ENCODE data around the gene OSBPL3.

Gene OSBPL3

DNA sequence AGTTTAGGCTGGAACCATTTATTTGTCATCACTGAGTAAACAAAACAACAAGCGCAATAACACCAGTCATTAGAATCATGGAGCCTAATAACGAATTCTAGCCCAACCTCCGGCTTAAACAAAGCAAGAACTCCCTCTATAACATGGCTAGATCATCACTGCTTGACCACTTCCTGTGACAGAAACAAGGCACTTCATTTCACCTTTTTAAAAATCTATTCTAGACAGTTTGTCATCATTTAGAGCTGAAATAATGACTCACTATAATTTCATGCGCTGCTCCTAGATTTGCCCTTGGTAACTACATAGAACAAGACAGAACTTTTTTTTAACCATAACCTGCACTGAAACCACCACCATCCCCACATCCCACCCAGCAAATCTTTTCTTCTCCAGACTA lies 81.3 kb downstream of the OSBPL3 start:
- H3K9me3 ChIP-seq (ENCODE audit: control insufficient read depth, low read length): no peaks in the 10 kb centered on the region

DNA sequence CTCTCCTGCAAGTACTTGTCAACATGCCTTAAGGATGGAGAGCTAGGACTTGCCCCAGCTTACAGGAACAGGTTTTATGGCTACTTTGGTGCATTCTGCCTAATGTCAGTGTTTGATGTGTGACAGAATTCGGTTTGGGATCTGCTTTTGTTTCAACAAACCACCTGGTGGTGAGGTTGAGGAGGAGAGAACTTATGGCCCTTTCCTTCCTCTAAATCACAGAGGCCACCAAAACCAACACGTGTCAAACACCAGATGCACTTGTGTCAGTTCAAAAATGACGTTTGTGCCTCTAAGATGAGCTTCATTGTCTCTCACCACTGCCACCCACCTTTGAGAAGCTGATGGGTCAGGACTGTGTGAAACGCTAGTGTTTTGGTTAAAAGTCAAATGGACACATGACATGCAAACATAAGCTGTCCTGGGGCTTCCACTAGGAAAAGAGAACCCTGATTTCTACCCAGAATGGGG lies 83.9 kb downstream of the OSBPL3 start:
- Histone ChIP-seq H3K9me3 (ENCODE audit: control insufficient read depth, low read length) (no peaks in the 10 kb centered on the region), H3K36me3 (ENCODE audit: control insufficient read depth, insufficient read depth, low read length) (no peaks in the 10 kb centered on the region), H3K9ac (ENCODE audit: low read length) (no peak overlapping the region), H3K4me3 (ENCODE audit: low read length) (no peak overlapping the region), H3K27me3 (ENCODE audit: control insufficient read depth, insufficient read depth, low read length) (no peaks in the 10 kb centered on the region), H3K4me1 (ENCODE audit: control insufficient read depth, insufficient read depth, low read length) (no peaks in the 10 kb centered on the region)

More for the DNA sequence above, 81.3 kb downstream of the OSBPL3 start:
- Histone ChIP-seq H3K36me3 (ENCODE audit: control insufficient read depth, insufficient read depth, low read length) (no peaks in the 10 kb centered on the region), H3K9ac (ENCODE audit: low read length) (no peak overlapping the region), H3K4me3 (ENCODE audit: low read length) (no peak overlapping the region), H3K4me1 (ENCODE audit: control insufficient read depth, insufficient read depth, low read length) (no peaks in the 10 kb centered on the region), H3K27me3 (ENCODE audit: control insufficient read depth, insufficient read depth, low read length) (no peaks in the 10 kb centered on the region)

- H3K36me3 ChIP-seq (ENCODE audit: control insufficient read depth, insufficient read depth, low read length): no peaks in the 10 kb centered on the region
- no peak overlapping the region for H3K9ac ChIP-seq (ENCODE audit: low read length)
- H3K4me3 ChIP-seq (ENCODE audit: low read length): no peak overlapping the region
- no peaks in the 10 kb centered on the region for H3K9me3 ChIP-seq (ENCODE audit: control insufficient read depth, low read length)
- H3K4me1 ChIP-seq (ENCODE audit: control insufficient read depth, insufficient read depth, low read length): no peaks in the 10 kb centered on the region
- H3K27me3 ChIP-seq (ENCODE audit: control insufficient read depth, insufficient read depth, low read length): no peaks in the 10 kb centered on the region
Measured at GRCh38 chr7:24894429-24895221, 85.4 kb downstream of the OSBPL3 start.

- no peaks in the 10 kb centered on the region for H3K36me3 ChIP-seq (ENCODE audit: control insufficient read depth, insufficient read depth, low read length)
- no peak overlapping the region for H3K4me3 ChIP-seq (ENCODE audit: low read length)
- H3K9ac ChIP-seq (ENCODE audit: low read length): no peak overlapping the region
- H3K27me3 ChIP-seq (ENCODE audit: control insufficient read depth, insufficient read depth, low read length): no peaks in the 10 kb centered on the region
- no peaks in the 10 kb centered on the region for H3K4me1 ChIP-seq (ENCODE audit: control insufficient read depth, insufficient read depth, low read length)
- no peaks in the 10 kb centered on the region for H3K9me3 ChIP-seq (ENCODE audit: control insufficient read depth, low read length)
Measured at GRCh38 chr7:24891311-24891735, 88.7 kb downstream of the OSBPL3 start.

DNA sequence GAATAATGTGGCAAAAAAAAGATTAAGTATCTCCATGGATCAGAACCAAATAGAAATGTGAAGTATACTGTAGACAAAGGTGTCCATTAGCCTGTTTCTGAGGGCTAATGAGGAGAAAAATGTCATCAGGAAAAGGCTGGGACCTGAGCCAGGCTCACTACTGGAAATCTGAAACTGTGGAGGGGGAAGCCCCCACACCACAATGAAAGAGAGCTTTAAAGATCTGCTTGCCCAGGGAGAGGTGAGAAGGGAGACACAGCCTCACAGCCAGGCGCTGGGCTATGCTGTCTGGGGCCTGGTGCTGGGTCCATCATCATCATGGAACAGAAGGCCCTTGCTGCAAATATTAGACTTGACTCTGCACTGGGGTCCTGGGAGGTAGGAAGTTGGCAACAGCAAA lies 90.4 kb downstream of the OSBPL3 start:
- no peaks in the 10 kb centered on the region for H3K36me3 ChIP-seq (ENCODE audit: control insufficient read depth, insufficient read depth, low read length)
- no peak overlapping the region for H3K4me3 ChIP-seq (ENCODE audit: low read length)
- no peaks in the 10 kb centered on the region for H3K9me3 ChIP-seq (ENCODE audit: control insufficient read depth, low read length)
- H3K4me1 ChIP-seq (ENCODE audit: control insufficient read depth, insufficient read depth, low read length): no peaks in the 10 kb centered on the region
- H3K27me3 ChIP-seq (ENCODE audit: control insufficient read depth, insufficient read depth, low read length): no peaks in the 10 kb centered on the region
- no peak overlapping the region for H3K9ac ChIP-seq (ENCODE audit: low read length)

- H3K9ac ChIP-seq (ENCODE audit: low read length): no peak overlapping the region
- no peaks in the 10 kb centered on the region for H3K9me3 ChIP-seq (ENCODE audit: control insufficient read depth, low read length)
- no peaks in the 10 kb centered on the region for H3K36me3 ChIP-seq (ENCODE audit: control insufficient read depth, insufficient read depth, low read length)
- no peaks in the 10 kb centered on the region for H3K27me3 ChIP-seq (ENCODE audit: control insufficient read depth, insufficient read depth, low read length)
- no peaks in the 10 kb centered on the region for H3K4me1 ChIP-seq (ENCODE audit: control insufficient read depth, insufficient read depth, low read length)
- H3K4me3 ChIP-seq (ENCODE audit: low read length): no peak overlapping the region
Measured at GRCh38 chr7:24888653-24889052, 91.3 kb downstream of the OSBPL3 start.

- H3K9ac ChIP-seq (ENCODE audit: low read length): no peak overlapping the region
- H3K36me3 ChIP-seq (ENCODE audit: control insufficient read depth, insufficient read depth, low read length): no peaks in the 10 kb centered on the region
- H3K4me1 ChIP-seq (ENCODE audit: control insufficient read depth, insufficient read depth, low read length): no peaks in the 10 kb centered on the region
- H3K9me3 ChIP-seq (ENCODE audit: control insufficient read depth, low read length): no peaks in the 10 kb centered on the region
- H3K27me3 ChIP-seq (ENCODE audit: control insufficient read depth, insufficient read depth, low read length): no peaks in the 10 kb centered on the region
- no peak overlapping the region for H3K4me3 ChIP-seq (ENCODE audit: low read length)
Measured at GRCh38 chr7:24885716-24886115, 94.3 kb downstream of the OSBPL3 start.

DNA sequence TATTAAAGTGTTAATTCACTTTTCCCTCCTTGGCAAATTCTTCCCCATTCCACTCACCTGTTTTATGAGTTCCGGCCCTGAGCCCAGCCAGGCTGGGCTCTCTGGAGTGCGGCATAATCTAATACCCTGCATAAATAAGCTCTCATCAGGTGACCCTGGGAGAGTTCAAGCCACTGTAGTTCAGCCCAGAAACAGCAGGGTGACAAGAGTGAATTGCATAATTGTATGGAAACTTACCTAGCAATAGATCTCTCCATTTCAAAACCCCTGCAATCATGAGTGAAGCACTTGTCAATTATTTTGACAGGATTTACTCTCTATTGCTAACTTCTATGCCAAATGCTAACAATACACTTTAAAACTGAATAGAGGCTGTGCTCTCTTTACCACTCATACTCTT lies 94.7 kb downstream of the OSBPL3 start:
- no peaks in the 10 kb centered on the region for H3K9me3 ChIP-seq (ENCODE audit: control insufficient read depth, low read length)
- H3K27me3 ChIP-seq (ENCODE audit: control insufficient read depth, insufficient read depth, low read length): no peaks in the 10 kb centered on the region
- H3K4me3 ChIP-seq (ENCODE audit: low read length): no peak overlapping the region
- no peaks in the 10 kb centered on the region for H3K36me3 ChIP-seq (ENCODE audit: control insufficient read depth, insufficient read depth, low read length)
- H3K4me1 ChIP-seq (ENCODE audit: control insufficient read depth, insufficient read depth, low read length): no peaks in the 10 kb centered on the region
- no peak overlapping the region for H3K9ac ChIP-seq (ENCODE audit: low read length)

GRCh38 chr7:24884401-24884800 lies 95.6 kb downstream of the OSBPL3 start:
- H3K9me3 ChIP-seq (ENCODE audit: control insufficient read depth, low read length): no peaks in the 10 kb centered on the region
- no peak overlapping the region for H3K4me3 ChIP-seq (ENCODE audit: low read length)
- H3K4me1 ChIP-seq (ENCODE audit: control insufficient read depth, insufficient read depth, low read length): no peaks in the 10 kb centered on the region
- no peaks in the 10 kb centered on the region for H3K36me3 ChIP-seq (ENCODE audit: control insufficient read depth, insufficient read depth, low read length)
- H3K9ac ChIP-seq (ENCODE audit: low read length): no peak overlapping the region
- no peaks in the 10 kb centered on the region for H3K27me3 ChIP-seq (ENCODE audit: control insufficient read depth, insufficient read depth, low read length)

- Histone ChIP-seq H3K9me3 (ENCODE audit: control insufficient read depth, low read length) (no peaks in the 10 kb centered on the region), H3K27me3 (ENCODE audit: control insufficient read depth, insufficient read depth, low read length) (no peaks in the 10 kb centered on the region)
Measured at GRCh38 chr7:24883622-24884013, 96.4 kb downstream of the OSBPL3 start.

GRCh38 chr7:24882989-24883621 lies 96.9 kb downstream of the OSBPL3 start:
- Histone ChIP-seq H3K36me3 (ENCODE audit: control insufficient read depth, insufficient read depth, low read length) (no peaks in the 10 kb centered on the region), H3K27me3 (ENCODE audit: control insufficient read depth, insufficient read depth, low read length) (no peaks in the 10 kb centered on the region), H3K4me3 (ENCODE audit: low read length) (no peak overlapping the region), H3K9me3 (ENCODE audit: control insufficient read depth, low read length) (no peaks in the 10 kb centered on the region), H3K9ac (ENCODE audit: low read length) (no peak overlapping the region), H3K4me1 (ENCODE audit: control insufficient read depth, insufficient read depth, low read length) (no peaks in the 10 kb centered on the region)

More at GRCh38 chr7:24883622-24884013, 96.4 kb downstream of the OSBPL3 start:
- Histone ChIP-seq H3K4me3 (ENCODE audit: low read length) (no peak overlapping the region), H3K36me3 (ENCODE audit: control insufficient read depth, insufficient read depth, low read length) (no peaks in the 10 kb centered on the region), H3K9ac (ENCODE audit: low read length) (no peak overlapping the region), H3K4me1 (ENCODE audit: control insufficient read depth, insufficient read depth, low read length) (no peaks in the 10 kb centered on the region)

GRCh38 chr7:24881623-24882022 lies 98.4 kb downstream of the OSBPL3 start:
- no peak overlapping the region for H3K9ac ChIP-seq (ENCODE audit: low read length)

More at GRCh38 chr7:24881623-24882022, 98.4 kb downstream of the OSBPL3 start:
- Histone ChIP-seq H3K4me3 (ENCODE audit: low read length) (no peak overlapping the region), H3K9me3 (ENCODE audit: control insufficient read depth, low read length) (no peaks in the 10 kb centered on the region), H3K27me3 (ENCODE audit: control insufficient read depth, insufficient read depth, low read length) (no peaks in the 10 kb centered on the region), H3K4me1 (ENCODE audit: control insufficient read depth, insufficient read depth, low read length) (no peaks in the 10 kb centered on the region), H3K36me3 (ENCODE audit: control insufficient read depth, insufficient read depth, low read length) (no peaks in the 10 kb centered on the region)

All from mucosa of stomach (tissue), 1 donor.